ENCODE results near the gene ZNF592.

Gene ZNF592

GRCh38 chr15:84788500-84788899 lies 40.1 kb downstream of the ZNF592 start:
- peak; percentile 28 for DNase-seq (ENCODE audit: low read depth)
- no peak for TF ChIP-seq CTCF (conservative IDR thresholded peaks at IDR 0.05; ENCODE audit: low read depth, low read length)
- H3K4me3 ChIP-seq (ENCODE audit: low read depth, low read length) = no peak overlapping the region

- no peak for DNase-seq (ENCODE audit: low read depth)
- no peak overlapping the region for H3K4me3 ChIP-seq (ENCODE audit: low read depth, low read length)
- no peak for TF ChIP-seq CTCF (conservative IDR thresholded peaks at IDR 0.05; ENCODE audit: low read depth, low read length)
Observed at GRCh38 chr15:84789762-84790161, 41.4 kb downstream of the ZNF592 start.

GRCh38 chr15:84790676-84791075 lies 42.3 kb downstream of the ZNF592 start:
- no peak for DNase-seq (ENCODE audit: low read depth)
- no peak overlapping the region for H3K4me3 ChIP-seq (ENCODE audit: low read depth, low read length)
- no peak for TF ChIP-seq CTCF (conservative IDR thresholded peaks at IDR 0.05; ENCODE audit: low read depth, low read length)

GRCh38 chr15:84791763-84792162 lies 43.4 kb downstream of the ZNF592 start:
- no peak for DNase-seq (ENCODE audit: low read depth)
- no peak overlapping the region for H3K4me3 ChIP-seq (ENCODE audit: low read depth, low read length)
- TF ChIP-seq CTCF (conservative IDR thresholded peaks at IDR 0.05; ENCODE audit: low read depth, low read length) = no peak

GRCh38 chr15:84793431-84794161 lies 45.2 kb downstream of the ZNF592 start:
- H3K4me3 ChIP-seq (ENCODE audit: low read depth, low read length) = no peak overlapping the region
- no peak for TF ChIP-seq CTCF (conservative IDR thresholded peaks at IDR 0.05; ENCODE audit: low read depth, low read length)
- no peak for DNase-seq (ENCODE audit: low read depth)

- H3K4me3 ChIP-seq (ENCODE audit: low read depth, low read length) = no peak overlapping the region
- no peak for TF ChIP-seq CTCF (conservative IDR thresholded peaks at IDR 0.05; ENCODE audit: low read depth, low read length)
- no peak for DNase-seq (ENCODE audit: low read depth)
Observed at GRCh38 chr15:84794162-84794547, 45.8 kb downstream of the ZNF592 start.

- no peak for DNase-seq (ENCODE audit: low read depth)
- H3K4me3 ChIP-seq (ENCODE audit: low read depth, low read length) = no peak overlapping the region
- TF ChIP-seq CTCF (conservative IDR thresholded peaks at IDR 0.05; ENCODE audit: low read depth, low read length) = no peak
Observed at GRCh38 chr15:84795186-84795585, 46.8 kb downstream of the ZNF592 start.
